Right lung (tissue), 5 donors: ENCODE results near the gene MEIKIN. TPM values are rescaled to one million over a fixed set of nuclear protein-coding genes. Genes with fewer than 3 reads are reported as not detected.
"Not testable (repeated sequence)": the region's sequence is repeated elsewhere in the genome, so short reads cannot be mapped to it uniquely, and the experiment has no call there.

Source experiments
- DNase-seq, 2 donors: peaks; one replicate each; pipeline ENCODE4 v3.0.0-alpha.2; 2013
- polyA plus RNA-seq, 5 donors: library from polyadenylated mRNA; unstranded; fragments of 120-200 nt; gene quantifications; one replicate each; pipeline versions ENCODE4 v1.2.1 to v1.2.3, GENCODE V29; 2013; ENCODE audit warnings: inconsistent platforms in 1 of 5, low replicate concordance in 1 of 5; ENCODE audit not compliant: insufficient read length in 5 of 5, insufficient read depth in 1 of 5

Gene MEIKIN
- polyA plus RNA-seq, 5 donors: not detected

DNA sequence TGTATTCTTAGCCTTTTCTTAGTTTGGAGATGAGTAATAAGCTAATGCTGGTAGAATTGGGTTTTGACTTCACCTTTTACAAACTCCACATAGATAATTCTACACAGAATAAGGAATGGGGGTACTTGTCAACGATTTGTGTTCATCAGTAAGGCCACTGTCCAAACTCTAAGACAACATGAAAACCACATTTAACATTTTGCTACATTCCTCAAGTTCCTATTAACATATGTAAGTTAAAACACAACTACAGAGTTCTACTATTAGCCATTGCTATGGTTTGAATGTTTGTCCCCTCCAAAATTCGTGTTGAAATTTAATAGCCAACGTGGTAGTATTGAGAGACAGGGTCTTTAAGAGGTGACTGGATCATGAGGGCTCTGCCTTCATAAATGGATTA lies 31.9 kb downstream of the MEIKIN start:
- DNase-seq: no peak

DNA sequence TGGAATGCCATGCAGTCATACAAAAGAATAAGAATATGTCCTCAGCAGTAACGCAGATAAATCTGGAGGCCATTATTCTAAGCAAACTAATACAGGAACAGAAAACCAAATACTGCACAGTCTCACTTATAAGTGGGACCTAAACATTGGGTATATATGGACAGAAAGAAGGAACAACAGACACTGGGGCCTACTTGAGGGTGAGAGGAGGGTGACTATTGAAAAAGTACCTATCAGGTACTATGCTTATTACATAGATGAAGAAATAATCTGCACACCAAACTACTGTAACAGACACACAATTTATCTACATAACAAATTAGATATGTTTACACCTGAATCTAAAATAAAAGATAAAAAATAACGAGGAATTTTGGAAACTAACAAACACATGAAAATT lies 38.8 kb downstream of the MEIKIN start:
- DNase-seq: no peak

DNA sequence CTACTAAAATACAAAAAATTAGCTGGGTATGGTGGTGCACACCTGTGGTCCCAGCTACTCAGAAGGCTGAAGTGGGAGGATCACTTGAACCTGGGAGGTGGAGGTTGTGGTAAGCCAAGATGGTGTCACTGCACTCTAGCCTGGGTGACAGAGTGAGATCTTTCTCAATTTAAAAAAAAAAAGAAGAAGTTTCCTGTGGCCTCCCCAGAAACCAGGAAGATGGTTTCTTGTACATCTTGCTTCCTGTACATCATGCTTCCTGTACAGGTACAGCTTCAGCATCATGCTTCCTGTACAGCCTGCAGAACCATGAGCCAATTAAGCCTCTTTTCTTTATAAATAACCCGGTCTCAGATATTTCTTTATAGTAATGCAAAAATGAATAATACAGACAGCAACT lies 43.2 kb downstream of the MEIKIN start:
- DNase-seq: not testable (repeated sequence)

DNA sequence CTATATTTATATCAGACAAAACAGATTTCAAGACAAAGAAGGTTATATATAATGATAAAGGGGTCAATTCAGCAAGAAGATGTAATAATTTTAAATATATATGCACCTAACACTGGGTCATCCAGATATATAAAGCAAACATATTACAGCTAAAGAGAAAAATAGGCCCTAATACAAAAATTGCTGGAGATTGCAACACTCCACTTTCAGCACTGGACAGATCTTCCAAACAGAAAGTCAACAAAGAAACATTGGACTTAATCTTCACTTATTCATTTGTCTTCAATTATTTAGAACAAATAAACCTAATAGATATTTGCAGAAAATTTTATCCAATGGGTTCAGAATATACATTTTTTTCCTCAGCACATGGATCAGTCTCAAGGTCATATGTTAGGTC lies 45.8 kb downstream of the MEIKIN start:
- no peak for DNase-seq

DNA sequence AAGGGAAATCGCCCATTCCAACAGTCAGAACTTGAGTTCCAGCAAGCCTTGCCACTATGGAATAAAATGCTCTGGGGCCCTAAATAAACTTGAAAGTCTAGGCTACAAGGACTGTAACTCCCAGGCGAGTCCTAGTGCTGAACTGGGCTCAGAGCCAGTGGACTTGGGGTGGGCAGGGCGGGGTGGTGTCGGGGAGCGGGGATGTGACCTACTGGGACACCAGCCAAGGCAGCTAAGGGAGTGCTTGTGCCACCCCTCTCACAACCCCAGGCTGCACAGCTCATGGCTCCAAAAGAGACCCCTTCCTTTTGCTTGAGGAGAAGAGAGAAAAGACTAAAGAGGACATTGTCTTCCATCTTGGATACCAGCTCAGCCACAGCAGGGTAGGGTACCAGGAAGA lies 61.5 kb downstream of the MEIKIN start:
- DNase-seq: no peak

DNA sequence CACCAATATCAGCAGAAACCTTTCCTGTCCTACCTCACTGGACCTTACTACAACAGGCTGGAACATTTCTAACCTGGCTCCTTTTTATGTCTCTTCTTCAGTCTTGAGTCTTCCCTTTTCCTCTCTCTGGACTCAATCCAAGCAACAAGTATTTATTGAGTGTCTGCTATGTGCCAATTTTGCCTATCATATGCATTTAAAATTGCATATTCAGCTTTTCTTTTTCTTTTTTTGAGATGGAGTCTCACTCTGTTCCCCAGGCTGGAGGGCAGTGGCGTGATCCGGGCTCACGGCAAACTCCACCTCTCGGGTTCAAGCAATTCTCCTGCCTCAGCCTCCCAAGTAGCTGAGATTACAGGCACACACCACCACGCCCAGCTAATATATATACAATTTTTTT lies 65.8 kb downstream of the MEIKIN start:
- DNase-seq: no peak

DNA sequence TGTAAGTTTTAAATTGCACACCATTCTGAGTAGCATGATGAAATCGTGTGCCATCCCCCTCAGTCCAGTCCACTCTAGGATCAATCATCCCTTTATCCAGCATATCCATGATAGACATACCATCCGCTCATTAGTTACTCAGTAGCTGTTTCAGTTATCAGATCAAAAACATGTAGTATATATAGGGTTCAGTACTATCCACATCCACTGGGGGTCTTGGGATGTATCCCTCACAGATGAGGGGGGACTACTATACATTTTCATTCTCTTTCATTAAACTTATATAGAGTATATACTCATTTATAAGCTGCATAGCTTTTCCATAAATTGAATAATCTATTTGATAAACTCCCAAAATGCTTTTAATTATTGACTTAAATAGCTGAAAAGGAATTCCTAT lies 67.6 kb downstream of the MEIKIN start:
- DNase-seq: no peak

DNA sequence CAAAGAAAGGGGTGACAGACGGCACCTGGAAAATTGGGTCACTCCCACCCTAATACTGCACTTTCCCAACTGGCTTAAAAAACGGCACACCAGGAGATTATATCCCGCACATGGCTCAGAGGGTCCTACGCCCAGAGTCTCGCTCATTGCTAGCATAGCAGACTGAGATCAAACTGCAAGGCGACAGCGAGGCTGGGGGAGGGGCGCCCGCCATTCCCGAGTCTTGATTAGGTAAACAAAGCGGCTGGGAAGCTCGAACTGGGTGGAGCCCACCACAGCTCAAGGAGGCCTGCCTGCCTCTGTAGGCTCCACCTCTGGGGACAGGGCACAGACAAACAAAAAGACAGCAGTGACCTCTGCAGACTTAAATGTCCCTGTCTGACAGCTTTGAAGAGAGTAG lies 74.2 kb downstream of the MEIKIN start:
- DNase-seq: not testable (repeated sequence)

DNA sequence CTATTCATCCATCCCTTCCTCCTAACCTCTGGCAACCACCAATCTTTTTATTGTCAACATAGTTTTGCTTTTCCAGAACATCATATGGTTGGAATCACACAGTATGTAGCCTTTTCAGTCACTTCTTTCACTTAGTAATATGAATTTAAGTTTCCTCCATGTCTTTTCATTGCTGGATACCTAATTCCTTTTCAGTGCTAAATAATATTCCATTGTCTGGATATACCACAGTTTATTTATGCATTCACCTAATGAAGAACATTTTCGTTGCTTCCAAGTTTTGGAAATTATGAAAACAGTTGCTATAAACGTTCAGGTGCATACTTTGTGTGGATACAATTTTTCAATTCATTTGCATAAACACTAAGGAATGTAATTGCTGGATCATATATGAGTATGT lies 77.9 kb downstream of the MEIKIN start:
- no peak for DNase-seq

DNA sequence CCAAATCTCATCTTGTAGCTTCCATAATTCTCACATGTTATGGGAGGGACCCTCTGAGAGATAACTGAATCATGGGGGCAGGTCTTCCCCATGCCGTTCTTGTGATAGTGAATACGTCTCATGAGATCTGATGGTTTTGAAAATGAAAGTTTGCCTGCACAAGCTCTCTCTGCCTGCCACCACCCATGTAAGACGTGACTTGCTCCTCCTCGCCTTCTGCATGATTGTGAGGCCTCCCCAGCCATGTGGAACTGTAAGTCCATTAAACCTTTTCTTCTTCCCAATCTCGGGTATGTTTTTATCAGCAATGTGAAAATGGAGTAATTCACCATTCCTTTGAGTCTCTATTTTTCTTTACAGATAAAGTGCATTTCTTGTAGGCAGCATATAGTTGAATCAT lies 81.8 kb downstream of the MEIKIN start:
- no peak for DNase-seq

DNA sequence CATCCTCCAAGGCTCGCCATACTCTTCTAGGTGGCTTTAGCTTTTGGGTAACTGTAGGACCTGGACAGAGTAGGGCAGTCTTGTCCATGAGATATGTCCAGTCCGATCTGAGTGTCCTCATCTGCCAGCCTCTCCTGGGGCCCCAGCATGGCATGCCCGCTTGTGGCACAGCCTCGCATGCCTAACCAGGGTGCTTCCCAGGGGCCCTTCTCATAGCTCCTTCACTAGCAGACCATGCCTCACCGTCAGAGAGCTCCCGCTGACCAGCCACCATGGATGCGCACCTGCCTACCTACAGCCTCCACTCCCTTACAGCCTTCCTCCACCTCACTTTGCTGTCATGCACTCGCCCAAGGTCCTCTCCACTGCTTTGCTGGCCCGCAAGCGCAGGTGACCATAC lies 88.1 kb downstream of the MEIKIN start:
- DNase-seq: no peak

DNA sequence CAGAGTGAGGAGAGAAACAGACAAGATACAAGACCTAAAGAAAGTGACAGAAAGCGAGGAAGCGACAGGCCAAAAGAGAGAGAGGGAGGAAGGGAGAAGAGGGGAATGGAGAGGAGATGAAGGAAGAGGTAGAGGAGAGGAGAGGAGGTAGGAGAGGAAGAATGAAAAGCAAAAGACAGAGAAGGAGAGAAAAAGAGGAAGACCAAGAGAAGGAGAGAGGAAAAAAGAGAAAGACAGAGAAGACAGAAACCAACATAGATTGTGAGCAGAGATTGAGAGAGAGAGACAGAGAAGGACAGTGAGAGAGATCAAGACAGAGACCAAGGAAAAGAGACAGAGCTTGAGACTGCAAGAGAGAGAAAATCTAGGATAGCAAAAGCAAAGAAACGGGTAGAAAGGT lies 90.0 kb downstream of the MEIKIN start:
- DNase-seq: no peak

DNA sequence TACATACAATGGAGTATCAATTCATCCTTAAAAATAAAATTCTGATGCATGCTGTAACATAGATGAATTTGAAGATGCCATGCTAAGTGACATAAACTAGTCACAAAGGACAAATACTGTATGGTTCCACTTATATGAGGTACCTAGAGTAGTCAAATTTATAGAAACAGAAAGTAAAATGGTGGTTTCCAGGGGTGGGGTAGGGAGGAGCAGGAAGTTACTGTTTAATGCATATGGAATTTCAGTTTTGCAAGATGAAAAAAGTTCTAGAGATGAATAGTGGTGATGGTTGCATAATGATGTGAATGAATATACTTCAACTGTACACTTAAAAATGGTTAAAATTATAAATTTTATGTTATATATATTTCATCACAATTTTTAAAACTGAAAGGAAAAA lies 91.3 kb downstream of the MEIKIN start:
- no peak for DNase-seq

DNA sequence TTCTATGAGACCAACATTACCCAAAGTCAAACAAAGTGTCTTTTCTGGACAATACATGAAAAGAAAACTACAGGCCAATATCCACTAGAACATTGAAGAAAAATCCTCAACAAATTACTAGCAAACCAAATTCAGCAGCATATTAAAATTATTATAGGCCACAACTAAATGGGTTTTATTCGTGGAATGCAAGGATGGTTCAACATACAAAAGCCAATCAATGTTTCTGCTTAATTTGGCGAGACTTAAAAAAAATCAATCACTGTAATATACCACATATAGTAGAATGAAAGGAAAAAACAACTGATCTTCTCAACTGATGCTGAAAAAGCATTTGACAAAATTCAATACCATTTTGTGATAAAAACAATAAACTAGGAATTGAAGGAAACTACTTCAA lies 96.8 kb downstream of the MEIKIN start:
- no peak for DNase-seq

DNA sequence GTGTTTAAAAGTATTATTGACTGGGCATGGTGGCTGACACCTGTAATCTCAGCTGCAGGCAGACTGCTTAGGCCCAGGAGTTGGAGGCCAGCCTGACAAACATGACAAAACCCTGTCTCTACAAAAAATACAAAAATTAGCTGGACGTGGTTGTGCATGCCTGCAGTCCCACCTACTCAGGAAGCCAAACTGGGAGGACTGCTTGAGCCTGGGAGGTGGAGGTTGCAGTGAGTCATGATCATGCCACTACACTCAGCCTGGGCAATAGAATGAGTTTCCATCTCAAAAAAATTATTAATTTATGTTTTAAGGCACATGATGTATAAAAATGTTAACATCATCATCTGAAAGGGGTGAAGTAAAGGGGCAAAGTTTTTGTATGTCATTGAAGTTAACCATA lies 98.9 kb downstream of the MEIKIN start:
- no peak for DNase-seq

DNA sequence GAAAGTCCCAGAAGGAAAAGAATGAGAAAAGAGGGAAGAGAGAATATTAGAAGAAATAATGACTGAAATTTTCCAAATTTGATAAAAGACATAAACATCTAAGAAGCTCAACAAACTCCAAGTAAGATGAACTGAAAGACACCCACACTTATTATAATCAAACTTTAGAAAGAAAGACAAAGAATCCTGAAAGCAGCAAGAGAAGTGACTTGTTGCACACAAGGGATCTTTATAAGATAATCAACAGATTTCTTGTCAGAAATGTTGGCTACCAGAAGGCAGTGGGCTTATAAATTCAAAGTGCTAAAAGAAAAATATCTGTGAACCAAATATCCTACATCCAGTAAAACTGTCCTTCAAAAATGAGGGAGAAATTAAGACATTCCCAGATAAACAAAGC lies 99.6 kb downstream of the MEIKIN start:
- DNase-seq: no peak

DNA sequence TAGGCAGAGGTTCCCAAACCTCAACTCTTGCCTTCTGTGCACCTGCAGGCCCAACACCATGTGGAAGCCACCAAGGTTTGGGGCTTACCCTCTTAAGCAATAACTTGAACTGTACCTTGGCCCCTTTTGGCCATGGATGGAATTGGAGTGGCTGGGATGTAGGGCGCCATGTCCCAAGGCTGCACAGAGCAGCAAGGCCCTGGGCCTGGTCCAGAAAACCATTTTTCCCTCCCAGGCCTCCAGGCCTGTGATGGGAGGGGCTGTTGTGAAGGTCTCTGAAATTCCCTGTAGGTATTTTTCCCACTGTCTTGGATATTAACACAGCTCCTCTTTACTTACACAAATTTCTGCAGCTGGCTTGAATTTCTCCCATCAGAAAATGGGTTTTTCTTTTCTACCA lies 102.5 kb downstream of the MEIKIN start:
- not testable (repeated sequence) for DNase-seq

DNA sequence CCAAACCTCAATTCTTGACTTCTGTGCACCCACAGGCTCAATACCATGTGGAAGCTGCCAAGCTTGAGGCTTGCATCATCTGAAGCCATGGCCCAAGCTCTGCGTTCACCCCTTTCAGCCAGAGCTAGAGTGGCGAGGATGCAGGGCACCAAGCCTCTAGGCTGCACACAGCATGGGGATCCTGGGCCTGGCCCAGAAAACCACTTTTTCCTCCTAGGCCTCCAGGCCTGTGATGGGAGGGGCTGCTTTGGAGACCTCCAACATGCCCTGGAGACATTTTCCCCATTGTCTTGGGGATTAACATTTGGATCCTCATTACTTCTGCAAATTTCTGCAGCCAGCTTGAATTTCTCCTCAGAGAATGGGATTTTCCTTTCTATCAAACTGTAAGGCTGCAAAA lies 112.8 kb downstream of the MEIKIN start:
- not testable (repeated sequence) for DNase-seq

DNA sequence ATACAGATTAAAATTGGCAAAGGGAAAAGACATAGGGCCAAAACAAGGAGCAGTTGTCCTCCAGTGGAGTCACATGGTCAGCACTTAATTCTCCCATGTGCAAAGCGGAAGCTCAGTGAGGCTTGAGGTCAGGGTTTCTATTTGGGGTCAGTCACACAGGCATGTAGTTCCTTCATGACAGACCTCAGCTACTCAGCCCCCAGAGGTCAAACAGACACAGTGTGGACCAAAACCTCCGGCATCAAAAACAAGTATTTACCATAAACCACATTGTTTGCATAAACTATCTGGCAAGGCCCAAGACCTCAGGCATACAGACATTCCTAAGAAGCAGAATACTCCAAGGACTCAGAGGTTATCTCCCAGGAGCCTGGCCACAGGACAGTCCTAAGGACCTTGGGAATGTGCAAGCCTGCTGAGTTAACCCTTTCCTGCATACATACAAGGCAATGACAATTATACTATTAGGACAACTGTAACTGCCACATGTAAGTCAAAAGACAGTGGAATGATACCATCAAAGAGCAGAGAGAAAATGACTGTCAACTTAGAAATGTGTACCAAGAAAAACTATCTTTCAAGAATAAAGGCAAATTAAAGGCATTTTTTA lies 120.0 kb downstream of the MEIKIN start:
- no peak for DNase-seq

DNA sequence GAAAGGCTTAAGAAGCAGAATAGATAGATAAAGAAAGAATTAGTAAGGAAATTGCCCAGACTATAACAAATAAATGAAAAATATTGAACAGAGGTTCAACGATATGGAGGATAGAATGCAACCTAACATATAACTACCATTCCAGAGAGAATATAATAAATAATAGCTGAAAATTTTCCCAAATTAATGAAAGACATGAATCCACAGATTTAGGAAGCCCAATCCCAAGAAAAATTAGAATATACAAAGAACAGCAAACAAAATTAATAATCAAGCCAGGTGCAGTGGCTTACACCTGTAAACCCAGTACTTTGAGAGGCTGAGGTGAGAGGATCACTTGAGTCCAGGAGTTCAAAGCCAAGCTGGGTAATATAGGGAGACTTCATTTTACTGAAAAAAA lies 120.8 kb downstream of the MEIKIN start:
- DNase-seq: no peak

DNA sequence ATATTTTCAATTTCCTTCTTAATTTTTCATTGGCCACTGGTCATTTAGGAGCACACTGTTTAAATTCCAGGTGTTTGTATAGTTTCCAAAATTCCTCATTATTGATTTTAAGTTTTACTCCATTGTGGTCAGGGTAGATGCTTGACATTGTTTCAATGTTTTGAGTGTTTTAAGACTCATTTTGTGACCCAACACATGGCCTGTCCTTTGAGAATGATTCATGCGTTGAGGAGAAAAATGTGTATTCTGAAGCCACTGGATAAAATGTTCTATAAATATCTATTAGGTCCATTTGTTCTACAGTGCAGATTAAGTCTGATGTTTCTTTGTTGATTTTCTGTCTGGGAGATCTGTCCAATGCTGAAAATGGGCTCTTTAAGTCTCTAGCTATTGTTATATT lies 124.2 kb downstream of the MEIKIN start:
- DNase-seq: no peak

DNA sequence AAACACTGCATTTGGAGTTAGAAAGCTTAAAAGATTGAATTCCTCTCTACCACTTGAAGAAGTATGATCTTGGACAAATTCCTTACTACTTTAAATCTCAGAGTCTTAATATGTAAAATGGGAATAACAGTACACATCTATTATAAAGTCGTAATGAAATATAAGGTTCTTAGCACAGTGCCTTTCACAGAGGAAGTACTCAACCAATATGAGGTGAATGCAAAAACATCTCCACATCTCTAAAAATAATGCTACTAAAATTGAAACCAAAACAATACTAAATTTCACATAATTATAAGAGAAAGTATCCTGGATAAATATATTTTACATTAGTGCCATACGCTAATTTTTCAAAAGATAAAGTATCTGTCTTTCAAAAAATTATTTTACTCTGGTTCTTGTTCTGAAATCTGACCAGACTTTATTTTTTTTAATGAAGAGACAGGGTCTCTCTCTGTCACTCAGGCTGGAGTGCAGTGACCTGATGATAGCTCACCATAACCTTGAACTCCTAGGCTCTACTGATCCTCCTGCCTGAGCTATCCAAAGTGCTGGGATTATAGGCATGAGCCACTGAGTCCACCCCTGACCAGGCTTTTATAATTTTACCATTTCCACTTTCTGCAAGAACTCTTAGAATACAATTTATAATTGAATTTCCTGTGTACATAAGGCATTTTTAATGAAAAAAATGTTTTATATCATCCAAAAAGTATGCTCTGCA lies 127.3 kb downstream of the MEIKIN start:
- no peak for DNase-seq

DNA sequence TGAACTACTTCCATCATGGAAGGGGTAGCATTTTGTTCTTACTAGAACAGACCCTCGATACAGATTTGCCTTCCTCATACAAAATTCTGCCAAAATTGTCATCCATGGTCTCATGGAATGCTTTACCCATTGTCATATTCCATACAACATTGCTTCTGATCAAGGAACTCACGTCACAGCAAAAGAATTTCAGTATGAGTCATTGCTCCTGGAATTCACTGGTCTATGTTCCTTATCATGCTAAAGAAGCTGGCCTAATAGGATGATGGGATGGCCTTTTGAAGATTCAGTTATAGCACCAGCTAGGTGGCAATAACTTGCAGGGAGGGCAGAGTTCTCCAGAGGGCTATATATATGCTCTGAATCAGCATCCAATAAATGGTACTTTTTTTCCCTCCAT lies 130.5 kb downstream of the MEIKIN start:
- DNase-seq: no peak
